MCF 10A (cell line): ENCODE measurements around the gene ZNF385D. TPM values are rescaled to one million over a fixed set of nuclear protein-coding genes. Genes with fewer than 3 reads are reported as not detected.

Experiments used
- BruUV-seq: library from RNA; stranded (reverse); fragments of 400-500 nt; replicated peaks from 2 replicates; lab custom pipeline; 2021; lab: Mats Ljungman, UMichigan
- CTCF ChIA-PET: fragments of 300-600 bp; sonication (Branson Sonifier 250); formaldehyde crosslinking; extraction: SDS; loops from one replicate; lab custom pipeline; 2021; ENCODE audit warnings: antibody characterized with exemption, inconsistent platforms; lab: Yijun Ruan, JAX
- POLR2A ChIA-PET: fragments of 300-600, 350-650 bp; sonication (Branson Sonifier 250); formaldehyde crosslinking; extraction: SDS; loops from one replicate; lab custom pipeline; 2020; ENCODE audit warnings: antibody characterized with exemption, inconsistent platforms; lab: Yijun Ruan, JAX
- DNase-seq: peaks from one replicate; pipeline ENCODE4 v3.0.0-alpha.2; 2018; ENCODE audit not compliant: unreplicated experiment
- H3K27ac Mint-ChIP-seq: one replicate; pipeline ENCODE4 v1.8.0; 2022; ENCODE audit warnings: mild to moderate bottlenecking, low read depth, mixed read lengths; ENCODE audit not compliant: unreplicated experiment
- H3K27me3 Mint-ChIP-seq: one replicate; pipeline ENCODE4 v1.8.0; 2022; ENCODE audit warnings: mixed read lengths; ENCODE audit not compliant: insufficient read depth, unreplicated experiment
- H3K36me3 Mint-ChIP-seq: one replicate; pipeline ENCODE4 v1.8.0; 2022; ENCODE audit warnings: mild to moderate bottlenecking, moderate library complexity, mixed read lengths; ENCODE audit not compliant: insufficient read depth, unreplicated experiment
- H3K4me1 Mint-ChIP-seq: one replicate; pipeline ENCODE4 v1.8.0; 2022; ENCODE audit warnings: mixed read lengths; ENCODE audit not compliant: insufficient read depth, unreplicated experiment
- H3K4me3 Mint-ChIP-seq: one replicate; pipeline ENCODE4 v1.8.0; 2022; ENCODE audit warnings: mild to moderate bottlenecking, moderate library complexity, mixed read lengths; ENCODE audit not compliant: unreplicated experiment
- H3K9me3 Mint-ChIP-seq: one replicate; pipeline ENCODE4 v1.8.0; 2022; ENCODE audit warnings: mixed read lengths; ENCODE audit not compliant: unreplicated experiment
- intact Hi-C: fragments of 100-400 bp; cut with micrococcal nuclease; formaldehyde crosslinking; loops from 2 replicates; pipeline ENCODE4 v1.14.1; 2022
- total RNA-seq: library from RNA; stranded (reverse); gene quantifications from 2 replicates; pipeline ENCODE4 v1.2.3, GENCODE V29; 2022
- TF ChIP-seq, protein P1 (sequence below): fragments of 200-600 bp; IDR thresholded peaks from one replicate; pipeline ENCODE4 v1.8.0; 2022; ENCODE audit warnings: antibody characterized with exemption, mild to moderate bottlenecking; ENCODE audit not compliant: unreplicated experiment

ZNF385D gene
- total RNA-seq, 1 experiment from 2014 or later: 1.5 TPM

DNA sequence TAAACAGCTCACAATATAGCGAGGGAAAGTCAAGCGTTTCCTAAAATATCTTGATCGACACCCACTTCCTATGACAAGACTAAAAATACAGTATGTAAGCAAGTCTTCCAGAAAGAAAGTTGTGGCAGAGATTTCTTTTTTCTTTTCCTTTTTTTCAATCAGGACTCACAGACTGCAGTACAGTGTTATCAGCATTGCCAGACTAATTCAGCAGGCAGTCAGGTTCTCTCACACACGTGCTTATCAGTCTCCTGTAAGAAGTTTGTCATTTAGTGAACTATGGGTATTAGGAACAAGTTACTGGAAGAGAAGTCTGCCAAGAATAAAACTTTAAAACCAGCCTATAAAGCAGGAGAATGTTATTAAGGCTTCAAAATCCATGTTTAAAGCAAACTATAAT is 32.8 kb upstream of the ZNF385D start:
- TF ChIP-seq, protein P1, sequence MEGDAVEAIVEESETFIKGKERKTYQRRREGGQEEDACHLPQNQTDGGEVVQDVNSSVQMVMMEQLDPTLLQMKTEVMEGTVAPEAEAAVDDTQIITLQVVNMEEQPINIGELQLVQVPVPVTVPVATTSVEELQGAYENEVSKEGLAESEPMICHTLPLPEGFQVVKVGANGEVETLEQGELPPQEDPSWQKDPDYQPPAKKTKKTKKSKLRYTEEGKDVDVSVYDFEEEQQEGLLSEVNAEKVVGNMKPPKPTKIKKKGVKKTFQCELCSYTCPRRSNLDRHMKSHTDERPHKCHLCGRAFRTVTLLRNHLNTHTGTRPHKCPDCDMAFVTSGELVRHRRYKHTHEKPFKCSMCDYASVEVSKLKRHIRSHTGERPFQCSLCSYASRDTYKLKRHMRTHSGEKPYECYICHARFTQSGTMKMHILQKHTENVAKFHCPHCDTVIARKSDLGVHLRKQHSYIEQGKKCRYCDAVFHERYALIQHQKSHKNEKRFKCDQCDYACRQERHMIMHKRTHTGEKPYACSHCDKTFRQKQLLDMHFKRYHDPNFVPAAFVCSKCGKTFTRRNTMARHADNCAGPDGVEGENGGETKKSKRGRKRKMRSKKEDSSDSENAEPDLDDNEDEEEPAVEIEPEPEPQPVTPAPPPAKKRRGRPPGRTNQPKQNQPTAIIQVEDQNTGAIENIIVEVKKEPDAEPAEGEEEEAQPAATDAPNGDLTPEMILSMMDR: no peak
- intact Hi-C loops: no loop called here
- H3K4me1 Mint-ChIP-seq: peaks cover 19% of the 10 kb centered on the region
- no peak for DNase-seq
- ChIA-PET POLR2A (no interaction called here), CTCF (no interaction called here)
- peaks cover 8% of the 10 kb centered on the region for H3K9me3 Mint-ChIP-seq
- no TSS peak for BruUV-seq
- no peak overlapping the region for H3K27ac Mint-ChIP-seq
- no peaks in the 10 kb centered on the region for H3K36me3 Mint-ChIP-seq
- no peak overlapping the region for H3K4me3 Mint-ChIP-seq
- H3K27me3 Mint-ChIP-seq: no peaks in the 10 kb centered on the region

DNA sequence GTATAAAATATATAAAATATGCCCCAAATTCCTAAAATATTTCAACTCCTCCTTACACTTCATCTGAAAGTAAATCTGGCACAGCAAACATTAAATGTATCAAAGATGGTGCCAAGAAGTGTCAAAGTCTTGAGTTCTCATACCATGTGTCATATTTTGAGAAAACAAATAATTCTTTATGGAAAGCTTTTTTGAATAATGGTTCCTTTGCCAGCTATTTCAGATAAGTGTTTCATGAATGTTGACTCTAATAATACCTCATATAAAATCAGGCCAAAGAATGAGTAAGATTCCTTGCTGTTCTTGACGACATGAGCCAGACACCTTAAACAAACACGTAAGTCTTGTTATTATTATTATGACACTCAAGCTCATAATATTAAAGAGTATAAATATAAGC is 30.3 kb upstream of the ZNF385D start:
- Mint-ChIP-seq H3K27ac (peak overlapping the region; percentile 81), H3K36me3 (no peaks in the 10 kb centered on the region), H3K9me3 (no peaks in the 10 kb centered on the region), H3K4me3 (no peak overlapping the region), H3K27me3 (no peaks in the 10 kb centered on the region), H3K4me1 (peaks cover 19% of the 10 kb centered on the region)
- TF ChIP-seq, protein P1: no peak
- DNase-seq: peak; percentile 34
- intact Hi-C loops: no loop called here
- no TSS peak for BruUV-seq
- CTCF ChIA-PET: interaction anchor here (1.0 kb wide), 2 partner anchors 19 to 297 kb away, joined by 3 read pairs; no protein-coding TSS in a partner anchor
- POLR2A ChIA-PET: interaction anchor here (0.6 to 1.5 kb wide), 2 partner anchors 9 to 17 kb away, joined by 3 to 4 read pairs; no protein-coding TSS in a partner anchor

GRCh38 chr3:21779909-21780308 is 28.9 kb upstream of the ZNF385D start:
- ChIA-PET POLR2A (no interaction called here), CTCF (no interaction called here)
- peak overlapping the region; percentile 81 for H3K27ac Mint-ChIP-seq

GRCh38 chr3:21778715-21779114 is 27.7 kb upstream of the ZNF385D start:
- Mint-ChIP-seq H3K36me3 (no peaks in the 10 kb centered on the region), H3K9me3 (no peaks in the 10 kb centered on the region), H3K27ac (no peak overlapping the region), H3K4me1 (peaks cover 19% of the 10 kb centered on the region), H3K27me3 (no peaks in the 10 kb centered on the region), H3K4me3 (no peak overlapping the region)
- DNase-seq: no peak
- ChIA-PET POLR2A (no interaction called here), CTCF (no interaction called here)
- BruUV-seq: no TSS peak
- intact Hi-C loops: no loop called here
- TF ChIP-seq, protein P1: no peak

More at GRCh38 chr3:21779909-21780308, 28.9 kb upstream of the ZNF385D start:
- H3K9me3 Mint-ChIP-seq: no peaks in the 10 kb centered on the region
- H3K4me3 Mint-ChIP-seq: no peak overlapping the region
- no peaks in the 10 kb centered on the region for H3K27me3 Mint-ChIP-seq
- intact Hi-C loops: no loop called here
- H3K36me3 Mint-ChIP-seq: no peaks in the 10 kb centered on the region
- DNase-seq: peak; percentile 69
- BruUV-seq: no TSS peak
- TF ChIP-seq, protein P1: no peak
- peaks cover 19% of the 10 kb centered on the region for H3K4me1 Mint-ChIP-seq
